ENCODE measurements around the gene SLC2A14. TPM values are rescaled to one million over a fixed set of nuclear protein-coding genes. Genes with fewer than 3 reads are reported as not detected.
"Not testable (repeated sequence)": the region's sequence is repeated elsewhere in the genome, so short reads cannot be mapped to it uniquely, and the experiment has no call there.

SLC2A14 gene
- total and polyA plus RNA-seq, 3 experiments from 2014 or later, result 0.13 to 0.15 TPM; not detected in 1

DNA sequence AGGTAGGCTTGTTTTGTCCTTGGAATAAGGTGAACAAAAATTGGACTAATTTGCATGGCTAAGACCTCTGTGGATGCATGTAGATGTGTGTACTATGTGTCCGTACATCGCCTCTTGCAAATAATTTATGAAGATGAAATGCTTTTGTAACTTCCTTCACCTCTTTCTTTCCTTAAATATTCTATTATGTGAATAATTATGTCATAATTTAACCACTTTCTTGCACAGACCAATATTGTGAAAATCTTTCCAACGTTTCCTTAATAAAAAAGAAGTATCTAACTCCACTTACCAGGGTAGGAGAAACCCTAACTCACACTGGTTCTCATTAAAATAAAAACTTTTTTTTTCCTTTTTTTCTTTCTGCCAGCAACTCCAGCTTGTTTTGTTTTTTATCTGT lies 79.5 kb downstream of the SLC2A14 start:
- CTCF ChIA-PET, result no interaction called here
- H3K4me3 Mint-ChIP-seq, result no peak overlapping the region

DNA sequence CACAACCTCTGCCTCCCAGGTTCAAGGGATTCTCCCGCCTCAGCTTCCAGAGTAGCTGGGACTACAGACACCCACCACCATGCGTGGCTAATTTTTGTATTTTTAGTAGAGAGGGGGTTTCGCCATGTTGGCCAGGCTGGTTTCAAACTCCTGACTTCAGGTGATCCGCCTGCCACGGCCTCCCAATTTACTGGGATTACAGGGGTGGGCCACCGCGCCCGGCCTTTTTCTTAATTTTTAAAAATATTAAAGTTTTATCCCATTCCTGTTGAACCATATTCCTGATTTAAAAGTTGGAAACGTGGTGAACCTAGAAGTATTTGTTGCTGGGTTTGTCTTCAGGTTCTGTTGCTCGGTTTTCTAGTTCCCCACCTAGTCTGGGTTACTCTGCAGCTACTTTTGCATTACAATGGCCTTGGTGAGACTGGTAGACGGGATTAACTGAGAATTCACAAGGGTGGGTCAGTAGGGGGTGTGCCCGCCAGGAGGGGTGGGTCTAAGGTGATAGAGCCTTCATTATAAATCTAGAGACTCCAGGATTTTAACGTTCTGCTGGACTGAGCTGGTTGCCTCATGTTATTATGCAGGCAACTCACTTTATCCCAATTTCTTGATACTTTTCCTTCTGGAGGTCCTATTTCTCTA lies 83.7 kb downstream of the SLC2A14 start, which contains the start of gene NANOG:
Gene NANOG (plus strand): TSS at position 519 of the 645 bp plus-strand sequence. CDS start 213 bp downstream, outside the sequence.
- POLR2A ChIA-PET; DNase-seq; H3K27ac ChIP-seq (ENCODE audit: low read depth, low read length); CTCF ChIA-PET; H3K36me3 Mint-ChIP-seq; H3K4me1 Mint-ChIP-seq; H3K4me3 Mint-ChIP-seq; H3K27me3 ChIP-seq (ENCODE audit: insufficient read depth, low read length, poor library complexity, severe bottlenecking); H3K9me3 Mint-ChIP-seq; H3K27ac Mint-ChIP-seq; H3K4me1 ChIP-seq (ENCODE audit: insufficient read depth, low read length); H3K9me3 ChIP-seq (ENCODE audit: low read length); H3K4me3 ChIP-seq (ENCODE audit: low read length); H3K36me3 ChIP-seq (ENCODE audit: insufficient read depth, low read length): not testable (repeated sequence)
- peaks cover 11 to 23% of the 10 kb centered on the region in 2 donors for H3K27me3 Mint-ChIP-seq

More for the DNA sequence above, 79.5 kb downstream of the SLC2A14 start:
- no peaks in the 10 kb centered on the region for H3K4me1 Mint-ChIP-seq
- no peaks in the 10 kb centered on the region for H3K36me3 ChIP-seq (ENCODE audit: insufficient read depth, low read length)
- no peak overlapping the region for H3K27ac ChIP-seq (ENCODE audit: low read depth, low read length)
- H3K4me1 ChIP-seq (ENCODE audit: insufficient read depth, low read length), result no peaks in the 10 kb centered on the region
- no peak overlapping the region for H3K4me3 ChIP-seq (ENCODE audit: low read length)
- H3K36me3 Mint-ChIP-seq, result no peaks in the 10 kb centered on the region
- H3K9me3 Mint-ChIP-seq, result no peaks in the 10 kb centered on the region
- POLR2A ChIA-PET, result no interaction called here
- peaks cover 6 to 10% of the 10 kb centered on the region in 2 donors for H3K27me3 Mint-ChIP-seq
- no peak overlapping the region for H3K27ac Mint-ChIP-seq
- DNase-seq, result no peak
- no peaks in the 10 kb centered on the region for H3K27me3 ChIP-seq (ENCODE audit: insufficient read depth, low read length, poor library complexity, severe bottlenecking)
- H3K9me3 ChIP-seq (ENCODE audit: low read length), result no peaks in the 10 kb centered on the region

DNA sequence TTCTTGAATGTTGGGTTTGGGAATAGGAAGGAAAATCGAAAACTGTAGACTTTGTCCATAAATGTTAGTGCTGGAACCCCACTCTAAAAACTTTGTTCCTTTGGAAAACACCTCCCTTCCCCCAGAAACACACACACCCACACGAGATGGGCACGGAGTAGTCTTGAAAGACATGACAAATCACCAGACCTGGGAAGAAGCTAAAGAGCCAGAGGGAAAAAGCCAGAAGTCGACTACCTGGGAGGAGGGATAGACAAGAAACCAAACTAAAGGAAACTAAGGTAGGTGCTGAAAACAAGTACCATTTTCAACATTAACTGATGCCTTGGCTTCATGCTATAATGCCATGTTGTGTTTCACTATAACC lies 84.4 kb downstream of the SLC2A14 start:
- POLR2A ChIA-PET, result no interaction called here
- Histone ChIP-seq H3K27me3 (ENCODE audit: insufficient read depth, low read length, poor library complexity, severe bottlenecking) (no peaks in the 10 kb centered on the region), H3K4me1 (ENCODE audit: insufficient read depth, low read length) (no peaks in the 10 kb centered on the region), H3K4me3 (ENCODE audit: low read length) (no peak overlapping the region), H3K9me3 (ENCODE audit: low read length) (no peaks in the 10 kb centered on the region), H3K27ac (ENCODE audit: low read depth, low read length) (no peak overlapping the region), H3K36me3 (ENCODE audit: insufficient read depth, low read length) (no peaks in the 10 kb centered on the region)
- no peak overlapping the region for H3K27ac Mint-ChIP-seq
- CTCF ChIA-PET, result no interaction called here
- H3K9me3 Mint-ChIP-seq, result no peaks in the 10 kb centered on the region
- peaks cover 11 to 23% of the 10 kb centered on the region in 2 donors for H3K27me3 Mint-ChIP-seq
- DNase-seq, result no peak
- no peak overlapping the region for H3K4me3 Mint-ChIP-seq
- H3K4me1 Mint-ChIP-seq, result no peaks in the 10 kb centered on the region
- H3K36me3 Mint-ChIP-seq, result no peaks in the 10 kb centered on the region

DNA sequence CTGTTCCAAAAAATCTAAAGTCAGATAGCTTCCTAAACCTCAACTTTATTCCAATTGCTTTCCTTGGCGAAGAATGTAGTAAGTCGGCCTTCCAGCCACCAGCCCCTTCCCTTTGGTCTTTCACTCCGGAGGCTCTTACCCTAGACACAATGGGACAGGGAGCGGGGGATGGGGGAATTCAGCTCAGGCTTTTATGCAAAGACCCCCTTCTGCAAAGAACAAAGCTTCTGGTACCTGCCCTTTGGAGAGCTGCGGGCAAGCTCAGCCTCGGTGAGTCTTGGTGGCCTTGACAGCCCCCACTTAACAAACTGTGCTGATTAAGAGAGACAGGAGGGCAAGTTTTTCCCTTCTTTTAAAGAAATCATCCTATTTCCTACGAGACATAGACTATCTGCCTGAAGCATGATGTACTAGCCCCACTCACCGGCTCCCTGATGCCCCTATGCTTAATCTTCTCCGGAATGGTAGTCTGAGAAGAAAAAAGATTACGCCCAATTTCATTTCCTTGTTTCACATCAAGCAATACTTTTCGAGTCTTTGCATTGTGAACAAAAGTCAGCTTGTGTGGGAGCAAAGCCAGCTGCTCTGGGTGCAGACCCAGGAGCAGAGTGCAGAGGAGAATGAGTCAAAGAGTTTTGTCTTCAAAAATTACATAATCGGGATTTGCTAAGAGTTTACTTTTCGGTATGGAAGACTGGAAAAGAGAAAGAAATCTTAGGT lies 85.0 kb downstream of the SLC2A14 start:
- ChIA-PET CTCF (no interaction called here), POLR2A (no interaction called here)
- no peaks in the 10 kb centered on the region for H3K36me3 Mint-ChIP-seq
- H3K27me3 Mint-ChIP-seq, result peaks cover 11 to 23% of the 10 kb centered on the region in 2 donors
- no peaks in the 10 kb centered on the region for H3K4me1 ChIP-seq (ENCODE audit: insufficient read depth, low read length)
- H3K27ac ChIP-seq (ENCODE audit: low read depth, low read length), result no peak overlapping the region
- no peaks in the 10 kb centered on the region for H3K27me3 ChIP-seq (ENCODE audit: insufficient read depth, low read length, poor library complexity, severe bottlenecking)
- H3K9me3 Mint-ChIP-seq, result no peaks in the 10 kb centered on the region
- H3K27ac Mint-ChIP-seq, result no peak overlapping the region
- H3K4me3 Mint-ChIP-seq, result no peak overlapping the region
- H3K4me3 ChIP-seq (ENCODE audit: low read length), result no peak overlapping the region
- H3K9me3 ChIP-seq (ENCODE audit: low read length), result no peaks in the 10 kb centered on the region
- H3K4me1 Mint-ChIP-seq, result no peaks in the 10 kb centered on the region
- DNase-seq, result no peak
- H3K36me3 ChIP-seq (ENCODE audit: insufficient read depth, low read length), result no peaks in the 10 kb centered on the region

DNA sequence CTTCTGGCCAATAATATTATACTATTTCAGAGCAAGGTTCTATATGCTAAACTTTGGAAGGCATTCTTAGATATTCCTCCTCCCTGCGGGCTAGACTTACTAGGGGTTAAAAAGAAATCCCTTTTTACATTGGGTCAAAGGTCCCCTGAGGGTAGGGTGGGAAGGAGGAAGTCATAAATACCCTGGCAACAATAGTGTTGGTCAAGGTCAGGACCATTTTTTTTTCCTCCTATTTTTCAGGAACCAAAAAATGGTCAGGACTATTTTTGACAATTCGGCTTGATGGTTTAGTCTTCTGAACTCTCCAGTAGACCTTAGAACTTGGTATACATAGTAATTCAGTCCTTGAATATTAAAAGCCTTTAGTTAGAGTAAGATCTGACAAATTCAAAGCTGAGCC lies 88.0 kb downstream of the SLC2A14 start:
- Histone ChIP-seq H3K27ac (ENCODE audit: low read depth, low read length) (no peak overlapping the region), H3K4me1 (ENCODE audit: insufficient read depth, low read length) (no peaks in the 10 kb centered on the region), H3K27me3 (ENCODE audit: insufficient read depth, low read length, poor library complexity, severe bottlenecking) (no peaks in the 10 kb centered on the region), H3K36me3 (ENCODE audit: insufficient read depth, low read length) (no peaks in the 10 kb centered on the region), H3K4me3 (ENCODE audit: low read length) (no peak overlapping the region), H3K9me3 (ENCODE audit: low read length) (no peaks in the 10 kb centered on the region)
- ChIA-PET CTCF (no interaction called here), POLR2A (interaction anchor here (0.5 kb wide), 1 partner anchor 396 kb away, joined by 3 read pairs; no protein-coding TSS in a partner anchor)
- Mint-ChIP-seq H3K27me3 (peaks cover 9 to 20% of the 10 kb centered on the region in 2 donors), H3K4me3 (no peak overlapping the region), H3K27ac (no peak overlapping the region), H3K4me1 (no peaks in the 10 kb centered on the region), H3K36me3 (no peaks in the 10 kb centered on the region), H3K9me3 (no peaks in the 10 kb centered on the region)
- no peak for DNase-seq

DNA sequence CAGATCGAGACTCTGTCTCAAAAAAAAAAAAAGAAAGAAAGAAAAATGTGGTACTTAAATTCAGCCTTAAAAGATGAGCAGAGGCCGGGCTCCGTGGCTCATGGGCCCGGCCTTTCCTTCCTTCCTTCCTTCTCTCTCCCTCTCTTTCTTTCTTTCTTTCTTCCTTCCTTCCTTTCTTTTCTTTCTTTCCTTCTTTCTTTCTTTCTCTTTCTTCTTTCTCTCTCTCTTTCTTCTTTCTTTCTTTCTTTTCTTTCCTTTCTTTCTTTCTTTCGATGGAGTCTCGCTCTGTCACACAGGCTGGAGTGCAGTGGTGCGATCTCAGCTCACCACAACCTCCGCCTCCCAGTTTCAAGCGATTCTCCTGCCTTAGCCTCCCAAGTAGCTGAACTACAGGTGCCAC lies 89.3 kb downstream of the SLC2A14 start:
- H3K9me3 ChIP-seq (ENCODE audit: low read length); H3K4me3 Mint-ChIP-seq; H3K4me3 ChIP-seq (ENCODE audit: low read length); H3K36me3 ChIP-seq (ENCODE audit: insufficient read depth, low read length); H3K27ac ChIP-seq (ENCODE audit: low read depth, low read length); H3K36me3 Mint-ChIP-seq; H3K9me3 Mint-ChIP-seq; H3K27ac Mint-ChIP-seq; H3K27me3 ChIP-seq (ENCODE audit: insufficient read depth, low read length, poor library complexity, severe bottlenecking); CTCF ChIA-PET; DNase-seq; H3K4me1 Mint-ChIP-seq; POLR2A ChIA-PET; H3K4me1 ChIP-seq (ENCODE audit: insufficient read depth, low read length): not testable (repeated sequence)
- peaks cover 6 to 15% of the 10 kb centered on the region in 2 donors for H3K27me3 Mint-ChIP-seq

DNA sequence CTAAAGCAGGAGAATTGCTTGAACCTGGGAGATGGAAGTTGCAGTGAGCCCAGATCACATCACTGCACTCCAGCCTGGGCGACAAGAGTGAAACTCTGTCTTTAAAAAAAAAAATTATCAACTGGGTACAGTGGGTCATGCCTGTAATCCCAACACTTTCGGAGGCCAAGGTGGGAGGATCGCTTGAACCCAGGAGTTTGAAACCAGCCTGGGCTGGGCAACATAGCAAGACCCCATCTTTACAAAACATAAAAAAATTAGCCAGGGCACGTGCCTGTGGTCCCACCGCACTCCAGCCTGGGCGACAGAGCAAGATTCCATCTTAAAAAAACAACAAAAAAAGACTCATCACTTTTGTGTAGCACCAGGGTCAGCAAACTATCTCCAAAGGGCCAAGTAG lies 90.7 kb downstream of the SLC2A14 start:
- POLR2A ChIA-PET, result no interaction called here
- Mint-ChIP-seq H3K4me1 (no peaks in the 10 kb centered on the region), H3K27me3 (peaks cover 5 to 15% of the 10 kb centered on the region in 2 donors), H3K27ac (no peak overlapping the region), H3K4me3 (no peak overlapping the region), H3K36me3 (no peaks in the 10 kb centered on the region), H3K9me3 (no peaks in the 10 kb centered on the region)
- H3K27me3 ChIP-seq (ENCODE audit: insufficient read depth, low read length, poor library complexity, severe bottlenecking), result no peaks in the 10 kb centered on the region
- no peaks in the 10 kb centered on the region for H3K9me3 ChIP-seq (ENCODE audit: low read length)
- H3K27ac ChIP-seq (ENCODE audit: low read depth, low read length), result no peak overlapping the region
- H3K4me1 ChIP-seq (ENCODE audit: insufficient read depth, low read length), result no peaks in the 10 kb centered on the region
- no peaks in the 10 kb centered on the region for H3K36me3 ChIP-seq (ENCODE audit: insufficient read depth, low read length)
- DNase-seq, result no peak
- H3K4me3 ChIP-seq (ENCODE audit: low read length), result no peak overlapping the region
- CTCF ChIA-PET, result no interaction called here

DNA sequence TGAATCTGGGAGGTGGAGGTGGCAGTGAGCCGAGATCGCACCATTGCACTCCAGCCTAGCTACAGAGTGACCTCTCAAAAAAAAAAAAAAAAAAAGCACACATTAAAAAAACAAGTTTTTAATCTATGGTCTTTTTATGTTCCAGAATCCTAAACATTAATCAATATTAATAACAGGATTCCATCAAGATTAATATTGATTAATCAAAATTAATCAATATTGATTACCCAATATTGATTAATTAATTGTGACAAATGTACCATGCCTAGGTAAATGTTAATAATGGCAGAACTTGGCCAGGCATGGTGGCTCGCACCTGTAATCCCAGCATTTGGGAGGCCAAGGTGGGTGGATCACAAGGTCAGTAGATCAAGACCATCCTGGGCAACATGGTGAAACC lies 91.4 kb downstream of the SLC2A14 start:
- H3K27ac Mint-ChIP-seq, result no peak overlapping the region
- no peaks in the 10 kb centered on the region for H3K4me1 ChIP-seq (ENCODE audit: insufficient read depth, low read length)
- H3K27me3 Mint-ChIP-seq, result peaks cover 5 to 9% of the 10 kb centered on the region in 2 donors
- no peaks in the 10 kb centered on the region for H3K9me3 ChIP-seq (ENCODE audit: low read length)
- no peaks in the 10 kb centered on the region for H3K36me3 ChIP-seq (ENCODE audit: insufficient read depth, low read length)
- no peak for DNase-seq
- no peaks in the 10 kb centered on the region for H3K9me3 Mint-ChIP-seq
- POLR2A ChIA-PET, result no interaction called here
- H3K4me3 Mint-ChIP-seq, result no peak overlapping the region
- H3K4me3 ChIP-seq (ENCODE audit: low read length), result no peak overlapping the region
- CTCF ChIA-PET, result no interaction called here
- H3K4me1 Mint-ChIP-seq, result no peaks in the 10 kb centered on the region
- no peak overlapping the region for H3K27ac ChIP-seq (ENCODE audit: low read depth, low read length)
- no peaks in the 10 kb centered on the region for H3K36me3 Mint-ChIP-seq
- no peaks in the 10 kb centered on the region for H3K27me3 ChIP-seq (ENCODE audit: insufficient read depth, low read length, poor library complexity, severe bottlenecking)

Measured in CD8-positive, alpha-beta memory T cell (primary cell).